KMS-11 (cell line): ENCODE results near the gene SLC35F6.

Source experiments
- H2AFZ ChIP-seq: fragments of 200-600 bp; sonication (generic); 2 replicates; pipeline ENCODE4 v1.6.1; 2016; ENCODE audit warnings: antibody characterized with exemption, mixed run types, low read depth
- H3K27ac ChIP-seq: fragments of 200-600 bp; sonication (generic); 2 replicates; pipeline ENCODE4 v1.6.1; 2016; ENCODE audit warnings: mild to moderate bottlenecking, mixed run types
- H3K27me3 ChIP-seq: fragments of 200-600 bp; sonication (generic); 2 replicates; pipeline ENCODE4 v1.6.1; 2017; ENCODE audit warnings: mild to moderate bottlenecking, low read depth, mixed run types, moderate library complexity; ENCODE audit not compliant: insufficient read depth
- H3K36me3 ChIP-seq: fragments of 200-600 bp; sonication (generic); 2 replicates; pipeline ENCODE4 v1.6.1; 2017; ENCODE audit warnings: mild to moderate bottlenecking, mixed run types; ENCODE audit not compliant: insufficient read depth
- H3K4me1 ChIP-seq: fragments of 200-600 bp; sonication (generic); 2 replicates; pipeline ENCODE4 v1.6.1; 2016; ENCODE audit warnings: mild to moderate bottlenecking, low read depth, mixed run types; ENCODE audit not compliant: poor library complexity, severe bottlenecking
- H3K4me2 ChIP-seq: fragments of 200-600 bp; sonication (generic); 2 replicates; pipeline ENCODE4 v1.7.0; 2016; ENCODE audit warnings: mild to moderate bottlenecking, mixed run types
- H3K4me3 ChIP-seq: fragments of 200-600 bp; sonication (generic); IDR thresholded peaks from 2 replicates; pipeline ENCODE4 v1.6.1; 2017; ENCODE audit warnings: low read depth, low read length, mixed read lengths; ENCODE audit not compliant: insufficient read depth
- H3K79me2 ChIP-seq: fragments of 200-600 bp; sonication (generic); 2 replicates; pipeline ENCODE4 v1.6.1; 2016; ENCODE audit warnings: low read depth, mixed run types; ENCODE audit not compliant: insufficient read depth
- H3K9ac ChIP-seq: fragments of 200-600 bp; sonication (generic); 2 replicates; pipeline ENCODE4 v1.6.1; 2016; ENCODE audit warnings: mild to moderate bottlenecking, mixed run types
- H4K20me1 ChIP-seq: fragments of 200-600 bp; sonication (generic); 2 replicates; pipeline ENCODE4 v1.6.1; 2016; ENCODE audit warnings: mild to moderate bottlenecking, mixed run types; ENCODE audit not compliant: insufficient read depth
- TF ChIP-seq, protein P1 (sequence below): fragments of 200-600 bp; sonication (generic); conservative IDR thresholded peaks from 2 replicates; pipeline ENCODE4 v1.6.1; 2017; ENCODE audit warnings: low read depth, mild to moderate bottlenecking, antibody characterized with exemption, low read length, moderate library complexity, mixed read lengths

The SLC35F6 gene

GRCh38 chr2:26764078-26764887, at the start of gene SLC35F6:
TSS of gene SLC35F6 (plus strand) at chr2:26764284. CDS start at chr2:26764350, 66 bp downstream.
- Histone ChIP-seq H3K9ac (peak within 1 kb of the TSS; percentile 88), H3K36me3 (no peaks in the 10 kb centered on the region), H3K27ac (no peak within 1 kb of the TSS), H3K27me3 (no peaks in the 10 kb centered on the region), H3K4me1 (peaks cover 27% of the 10 kb centered on the region), H4K20me1 (no peaks in the 10 kb centered on the region), H2AFZ (peak within 1 kb of the TSS; percentile 91), H3K79me2 (peaks cover 11% of the 10 kb centered on the region; the same call in 1 of the 2 replicates), H3K4me3 (peak within 1 kb of the TSS; percentile 88), H3K4me2 (peak within 1 kb of the TSS; percentile 95)
- TF ChIP-seq, protein P1, sequence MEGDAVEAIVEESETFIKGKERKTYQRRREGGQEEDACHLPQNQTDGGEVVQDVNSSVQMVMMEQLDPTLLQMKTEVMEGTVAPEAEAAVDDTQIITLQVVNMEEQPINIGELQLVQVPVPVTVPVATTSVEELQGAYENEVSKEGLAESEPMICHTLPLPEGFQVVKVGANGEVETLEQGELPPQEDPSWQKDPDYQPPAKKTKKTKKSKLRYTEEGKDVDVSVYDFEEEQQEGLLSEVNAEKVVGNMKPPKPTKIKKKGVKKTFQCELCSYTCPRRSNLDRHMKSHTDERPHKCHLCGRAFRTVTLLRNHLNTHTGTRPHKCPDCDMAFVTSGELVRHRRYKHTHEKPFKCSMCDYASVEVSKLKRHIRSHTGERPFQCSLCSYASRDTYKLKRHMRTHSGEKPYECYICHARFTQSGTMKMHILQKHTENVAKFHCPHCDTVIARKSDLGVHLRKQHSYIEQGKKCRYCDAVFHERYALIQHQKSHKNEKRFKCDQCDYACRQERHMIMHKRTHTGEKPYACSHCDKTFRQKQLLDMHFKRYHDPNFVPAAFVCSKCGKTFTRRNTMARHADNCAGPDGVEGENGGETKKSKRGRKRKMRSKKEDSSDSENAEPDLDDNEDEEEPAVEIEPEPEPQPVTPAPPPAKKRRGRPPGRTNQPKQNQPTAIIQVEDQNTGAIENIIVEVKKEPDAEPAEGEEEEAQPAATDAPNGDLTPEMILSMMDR = no peak

DNA sequence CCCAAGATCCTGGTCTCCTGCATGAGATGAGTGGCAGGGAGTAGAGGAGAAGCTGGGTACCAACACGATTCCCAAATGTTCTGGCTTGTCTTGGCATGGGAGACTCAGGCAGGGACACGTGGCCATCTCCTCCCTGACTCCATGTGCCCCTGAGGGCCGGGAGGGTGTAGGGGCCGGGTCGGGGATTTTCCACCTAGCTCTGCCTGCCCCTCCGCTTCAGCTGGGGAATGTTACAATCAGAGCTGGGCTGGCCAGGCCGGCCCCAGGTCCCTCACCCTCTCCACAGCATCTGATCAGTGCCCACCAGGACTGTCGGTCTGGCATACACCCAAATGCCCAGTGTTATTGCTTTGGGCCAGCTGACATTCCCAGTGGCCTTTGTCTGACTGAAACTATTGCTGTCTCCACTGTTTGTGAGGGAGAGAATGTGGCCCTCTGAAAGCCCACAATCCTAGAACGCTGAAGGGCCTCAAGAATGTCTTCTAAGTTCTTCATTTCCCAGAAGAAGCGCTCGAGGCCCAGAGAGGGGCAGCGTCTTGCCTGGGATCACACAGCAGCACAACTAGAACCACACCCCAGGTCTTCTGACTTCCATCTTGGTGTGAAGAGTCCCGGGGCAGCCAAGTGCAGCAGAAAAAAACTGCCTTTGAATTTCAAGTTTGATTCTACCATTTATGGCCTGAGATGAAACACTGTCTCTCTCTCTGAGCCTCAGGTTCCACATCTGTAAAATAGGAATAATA, 48.4 kb upstream of the SLC35F6 start:
- H2AFZ ChIP-seq = no peak overlapping the region
- H3K27ac ChIP-seq = no peak overlapping the region
- no peak overlapping the region for H3K9ac ChIP-seq
- peaks cover 8% of the 10 kb centered on the region; the same call in 1 of the 2 replicates for H3K27me3 ChIP-seq
- TF ChIP-seq, protein P1 = no peak
- no peak overlapping the region for H3K4me3 ChIP-seq
- no peaks in the 10 kb centered on the region for H4K20me1 ChIP-seq
- H3K4me2 ChIP-seq = no peak overlapping the region
- H3K36me3 ChIP-seq = no peaks in the 10 kb centered on the region
- H3K79me2 ChIP-seq = no peaks in the 10 kb centered on the region
- H3K4me1 ChIP-seq = no peaks in the 10 kb centered on the region

DNA sequence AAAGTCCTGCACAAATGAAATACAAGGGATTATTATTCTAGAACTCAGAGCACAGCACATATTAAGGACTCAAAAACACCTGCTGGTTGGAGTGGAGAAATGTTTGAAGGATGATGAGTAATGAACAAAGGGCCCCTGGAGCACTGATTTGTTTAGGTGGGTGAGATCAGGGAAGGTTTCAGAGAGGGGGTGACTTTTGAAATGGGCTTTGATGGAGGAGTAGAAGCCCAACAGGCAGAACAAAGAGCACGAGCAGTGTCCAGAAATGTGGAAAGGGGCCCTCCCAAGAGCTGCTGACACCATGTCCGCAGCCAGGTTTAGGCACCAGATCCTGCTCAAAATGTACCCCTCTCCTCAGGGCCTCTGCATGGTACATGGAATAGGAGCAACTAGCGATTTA, 47.7 kb upstream of the SLC35F6 start:
- Histone ChIP-seq H3K79me2 (no peaks in the 10 kb centered on the region), H3K4me1 (no peaks in the 10 kb centered on the region), H3K27ac (no peak overlapping the region), H3K4me2 (no peak overlapping the region), H4K20me1 (no peaks in the 10 kb centered on the region), H3K9ac (no peak overlapping the region), H3K27me3 (peaks cover 8% of the 10 kb centered on the region; the same call in 1 of the 2 replicates), H3K4me3 (no peak overlapping the region), H2AFZ (no peak overlapping the region), H3K36me3 (no peaks in the 10 kb centered on the region)
- TF ChIP-seq, protein P1 = no peak

DNA sequence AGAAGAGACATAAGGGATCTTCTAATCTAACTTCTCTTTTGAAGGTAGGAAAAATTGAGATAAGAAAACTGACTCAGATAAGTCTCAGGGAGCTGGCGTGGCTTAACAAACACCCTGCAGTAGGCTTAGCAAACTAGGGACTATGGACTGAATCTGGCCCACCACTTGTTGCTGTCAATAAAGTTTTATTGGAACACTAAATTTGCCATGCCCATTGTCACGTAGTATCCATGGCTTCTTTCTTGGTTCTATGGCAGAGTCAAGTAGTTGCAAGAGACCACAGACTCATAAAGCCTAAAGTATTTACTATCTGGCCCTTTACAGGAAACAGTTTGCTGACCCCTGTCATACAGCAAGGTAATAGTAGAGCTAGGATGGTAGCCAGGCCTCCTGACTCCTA, 47.3 kb upstream of the SLC35F6 start:
- H3K27me3 ChIP-seq = peaks cover 8% of the 10 kb centered on the region; the same call in 1 of the 2 replicates
- no peak overlapping the region for H2AFZ ChIP-seq
- H3K79me2 ChIP-seq = no peaks in the 10 kb centered on the region
- no peak overlapping the region for H3K4me2 ChIP-seq
- H3K27ac ChIP-seq = no peak overlapping the region
- H3K4me1 ChIP-seq = no peaks in the 10 kb centered on the region
- no peak overlapping the region for H3K4me3 ChIP-seq
- no peaks in the 10 kb centered on the region for H3K36me3 ChIP-seq
- H4K20me1 ChIP-seq = no peaks in the 10 kb centered on the region
- no peak overlapping the region for H3K9ac ChIP-seq
- TF ChIP-seq, protein P1 = no peak
